HG03095 (cell line): ENCODE results near the gene TNFAIP2.
"Not testable (repeated sequence)": the region's sequence is repeated elsewhere in the genome, so short reads cannot be mapped to it uniquely, and the experiment has no call there.

ENCODE experiments used
- ATAC-seq: cut with Tn5 transposase; IDR thresholded peaks from one replicate; pipeline ENCODE4 v1.9.1; 2021; ENCODE audit warnings: moderate library complexity; ENCODE audit not compliant: unreplicated experiment

Gene TNFAIP2

GRCh38 chr14:103149351-103150237 is 26.3 kb downstream of the TNFAIP2 start:
- ATAC-seq, result no peak

- no peak for ATAC-seq
Observed at GRCh38 chr14:103151270-103151945, 28.1 kb downstream of the TNFAIP2 start.

- ATAC-seq, result no peak
Observed at GRCh38 chr14:103155010-103155409, 31.7 kb downstream of the TNFAIP2 start.

GRCh38 chr14:103155416-103155815 is 32.2 kb downstream of the TNFAIP2 start:
- not testable (repeated sequence) for ATAC-seq

- ATAC-seq, result no peak
Observed at GRCh38 chr14:103155826-103156394, 32.6 kb downstream of the TNFAIP2 start.

- no peak for ATAC-seq
Observed at GRCh38 chr14:103156651-103157378, 33.6 kb downstream of the TNFAIP2 start.

- ATAC-seq, result no peak
Observed at GRCh38 chr14:103157969-103158368, 34.7 kb downstream of the TNFAIP2 start.

- no peak for ATAC-seq
Observed at GRCh38 chr14:103158688-103159087, 35.4 kb downstream of the TNFAIP2 start.

GRCh38 chr14:103160321-103161053 is 37.2 kb downstream of the TNFAIP2 start:
- no peak for ATAC-seq

- ATAC-seq, result no peak
Observed at GRCh38 chr14:103161054-103161397, 37.8 kb downstream of the TNFAIP2 start.

GRCh38 chr14:103163199-103163598 is 39.9 kb downstream of the TNFAIP2 start:
- no peak for ATAC-seq

GRCh38 chr14:103164006-103164405 is 40.7 kb downstream of the TNFAIP2 start:
- no peak for ATAC-seq

GRCh38 chr14:103164779-103165178 is 41.5 kb downstream of the TNFAIP2 start:
- ATAC-seq, result no peak

GRCh38 chr14:103165323-103165722 is 42.1 kb downstream of the TNFAIP2 start:
- ATAC-seq, result no peak

GRCh38 chr14:103169954-103170353 is 46.7 kb downstream of the TNFAIP2 start:
- ATAC-seq, result no peak

GRCh38 chr14:103171206-103171605 is 47.9 kb downstream of the TNFAIP2 start:
- ATAC-seq, result not testable (repeated sequence)

GRCh38 chr14:103172921-103173320 is 49.7 kb downstream of the TNFAIP2 start:
- ATAC-seq, result no peak

- ATAC-seq, result not testable (repeated sequence)
Observed at GRCh38 chr14:103173887-103174286, 50.6 kb downstream of the TNFAIP2 start.

GRCh38 chr14:103176176-103176575 is 52.9 kb downstream of the TNFAIP2 start:
- ATAC-seq, result not testable (repeated sequence)

GRCh38 chr14:103177376-103177775 is 54.1 kb downstream of the TNFAIP2 start:
- ATAC-seq, result no peak
